ENCODE data around the gene SFR1.

Gene SFR1, protein sequence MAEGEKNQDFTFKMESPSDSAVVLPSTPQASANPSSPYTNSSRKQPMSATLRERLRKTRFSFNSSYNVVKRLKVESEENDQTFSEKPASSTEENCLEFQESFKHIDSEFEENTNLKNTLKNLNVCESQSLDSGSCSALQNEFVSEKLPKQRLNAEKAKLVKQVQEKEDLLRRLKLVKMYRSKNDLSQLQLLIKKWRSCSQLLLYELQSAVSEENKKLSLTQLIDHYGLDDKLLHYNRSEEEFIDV

DNA sequence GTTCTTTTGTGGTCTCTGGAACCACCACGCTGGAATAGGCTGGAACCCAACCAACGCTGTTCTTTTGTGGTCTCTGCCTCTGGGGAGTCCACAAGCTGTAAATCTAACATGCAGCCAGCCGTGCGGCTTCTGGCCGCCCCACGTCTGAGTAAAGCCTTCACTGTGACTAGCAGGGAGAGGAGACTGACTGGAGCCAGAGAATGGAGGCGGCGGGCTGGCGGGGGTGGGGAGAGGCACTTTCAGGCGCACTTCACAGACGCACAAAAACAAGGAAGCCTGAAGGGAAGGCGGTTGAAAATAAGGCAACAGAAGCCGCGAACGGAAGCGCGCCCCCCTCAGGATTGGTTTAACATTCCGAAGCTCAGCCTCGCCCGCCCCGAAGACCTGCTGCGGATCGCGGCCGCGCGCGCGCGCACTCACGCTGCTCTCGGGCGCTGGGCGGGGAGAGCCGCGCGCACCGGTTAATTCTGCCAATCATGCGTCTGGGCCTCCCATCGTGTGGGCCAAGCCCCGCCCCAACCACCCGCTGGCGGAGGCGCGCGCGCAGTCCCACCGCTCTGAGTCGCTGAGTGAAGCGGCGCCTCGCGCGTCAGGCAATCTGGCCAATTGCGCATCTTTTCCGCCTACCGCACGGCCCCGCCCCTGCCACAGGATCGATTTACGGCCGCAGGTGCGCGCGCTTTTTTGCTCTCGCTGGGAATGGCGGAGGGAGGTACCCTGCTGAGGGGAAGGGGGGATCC, at the start of gene SFR1:
Gene SFR1, plus strand, starts transcription at position 687 of the 740 bp plus-strand sequence. Its CDS starts 13 bp downstream, at position 700.
- H3K9me3 Mint-ChIP-seq: no peaks in the 10 kb centered on the region
- peak within 1 kb of the TSS; percentile 92 to 94 for H3K4me3 Mint-ChIP-seq
- DNase-seq (peak; percentile 98), ATAC-seq (replicated peaks) (peak; percentile 85 to 94)
- H3K27me3 Mint-ChIP-seq: no peaks in the 10 kb centered on the region
- H3K27ac Mint-ChIP-seq: peak within 1 kb of the TSS; percentile 97
- peaks cover 6 to 13% of the 10 kb centered on the region in 2 donors for H3K36me3 Mint-ChIP-seq
- H3K4me1 Mint-ChIP-seq: peaks cover 8 to 13% of the 10 kb centered on the region in 2 donors

DNA sequence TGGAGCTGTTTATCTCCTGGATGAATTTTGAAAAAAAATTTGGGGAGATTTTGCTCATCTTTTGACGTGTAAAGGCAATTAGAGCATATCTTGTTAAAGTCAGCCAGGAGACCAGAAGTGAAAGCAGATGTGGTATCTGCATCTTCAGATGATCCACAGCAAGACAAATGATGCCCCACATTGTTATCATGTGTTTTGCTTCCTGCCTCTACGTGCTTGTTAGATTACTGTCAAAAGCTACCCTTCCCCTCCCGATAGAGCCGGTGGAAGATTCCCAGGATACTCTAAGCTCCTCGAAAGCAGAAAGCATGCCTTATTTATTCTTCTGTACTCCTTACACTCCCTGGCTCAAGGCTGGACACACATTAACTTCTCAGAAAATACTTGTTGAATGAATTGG, 49.2 kb upstream of the SFR1 start:
- Mint-ChIP-seq H3K27ac (no peak overlapping the region), H3K4me3 (no peak overlapping the region), H3K27me3 (no peaks in the 10 kb centered on the region), H3K9me3 (no peaks in the 10 kb centered on the region), H3K36me3 (no peaks in the 10 kb centered on the region), H3K4me1 (no peaks in the 10 kb centered on the region)
- ATAC-seq (replicated peaks): no peak
- DNase-seq: no peak

DNA sequence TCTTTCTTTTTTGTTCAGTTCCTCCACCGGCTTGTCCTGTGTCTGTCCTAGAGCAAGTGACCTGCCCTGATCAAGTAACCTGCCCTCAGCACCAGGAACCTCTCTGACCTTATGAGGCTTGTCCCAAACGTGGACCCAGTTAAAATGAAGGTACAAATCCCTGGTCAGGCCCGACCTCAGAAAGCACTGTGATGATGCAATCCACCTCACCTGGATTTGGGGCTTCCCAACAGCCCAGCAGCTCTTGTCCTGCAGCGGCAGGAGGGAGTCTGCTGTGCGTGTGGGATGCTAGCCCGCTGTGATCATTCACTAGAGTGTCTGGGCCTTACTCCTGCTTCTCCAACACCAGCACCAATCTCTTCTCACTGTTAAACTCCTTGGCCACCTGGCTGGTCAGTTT, 47.5 kb upstream of the SFR1 start:
- Mint-ChIP-seq H3K4me3 (no peak overlapping the region), H3K27ac (no peak overlapping the region), H3K9me3 (no peaks in the 10 kb centered on the region), H3K27me3 (peaks cover 0 to 5% of the 10 kb centered on the region in 2 donors), H3K4me1 (no peaks in the 10 kb centered on the region), H3K36me3 (no peaks in the 10 kb centered on the region)
- ATAC-seq (replicated peaks) (no peak), DNase-seq (no peak)

DNA sequence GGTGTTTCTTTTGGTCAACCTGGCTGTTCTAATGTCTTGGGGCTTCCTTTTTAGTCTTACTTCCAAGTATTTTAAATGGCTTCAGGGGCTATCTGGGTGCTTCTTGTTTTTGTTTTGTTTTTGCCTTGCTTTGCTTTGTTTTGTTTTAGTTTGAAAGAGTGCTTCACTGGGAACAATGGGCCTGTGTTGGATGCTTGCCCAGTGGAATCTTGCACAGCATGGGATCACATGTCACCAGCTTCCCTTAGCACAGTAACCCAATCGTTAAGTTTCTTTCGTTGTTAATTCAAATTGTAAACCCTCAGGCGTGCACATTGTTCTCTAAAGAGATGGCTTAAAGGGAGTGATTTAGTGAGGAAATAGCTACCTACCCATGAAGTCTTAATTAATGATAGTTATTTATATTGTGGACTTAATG, 45.2 kb upstream of the SFR1 start:
- Mint-ChIP-seq H3K27me3 (peaks cover 0 to 5% of the 10 kb centered on the region in 2 donors), H3K4me1 (no peaks in the 10 kb centered on the region), H3K9me3 (no peaks in the 10 kb centered on the region), H3K27ac (no peak overlapping the region), H3K36me3 (no peaks in the 10 kb centered on the region), H3K4me3 (no peak overlapping the region)
- DNase-seq (no peak), ATAC-seq (replicated peaks) (no peak)

DNA sequence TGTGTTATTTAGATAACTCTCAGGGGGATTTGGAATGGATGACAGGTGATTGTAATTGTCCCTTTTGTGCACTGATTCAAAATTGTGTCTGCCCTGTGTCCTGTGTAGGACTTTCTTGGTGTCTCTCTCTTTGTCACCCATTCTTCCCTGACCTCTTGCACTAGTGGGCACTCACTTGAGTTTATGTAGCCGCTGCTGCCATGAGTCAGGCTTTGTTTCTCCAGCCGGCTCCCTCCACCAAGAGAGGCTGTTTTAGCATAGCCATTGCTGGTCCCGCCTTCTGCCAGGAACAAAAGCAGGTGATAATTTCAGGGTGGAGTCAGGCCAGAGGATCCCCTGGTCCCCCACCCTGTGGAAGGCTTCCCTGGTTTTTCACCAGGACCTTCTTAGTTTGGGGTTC, 44.7 kb upstream of the SFR1 start:
- H3K36me3 Mint-ChIP-seq: no peaks in the 10 kb centered on the region
- H3K4me3 Mint-ChIP-seq: no peak overlapping the region
- H3K4me1 Mint-ChIP-seq: no peaks in the 10 kb centered on the region

DNA sequence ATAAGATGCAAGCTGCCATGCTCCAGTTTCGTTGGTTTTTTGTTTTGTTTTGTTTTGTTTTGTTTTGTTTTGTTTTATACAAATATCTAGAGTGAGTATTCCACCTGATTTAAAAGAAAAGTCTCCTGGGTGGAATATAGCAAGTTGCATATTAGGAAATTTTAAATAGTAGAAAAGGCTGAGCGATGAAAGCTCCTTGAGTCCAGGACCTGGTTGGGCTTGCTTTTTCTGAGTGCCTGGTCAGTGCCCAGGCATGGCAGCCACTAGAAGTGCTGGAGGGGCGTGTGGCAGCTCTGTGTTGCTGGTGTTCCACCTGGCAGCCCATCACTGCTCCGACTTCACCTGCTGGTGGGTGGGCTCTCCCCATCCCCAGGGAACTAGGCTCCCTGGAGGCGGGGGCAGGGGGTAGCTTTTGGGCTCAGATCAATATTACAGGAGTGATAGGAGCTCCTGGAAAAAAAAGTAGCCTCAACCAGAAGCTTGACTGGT, 44.3 kb upstream of the SFR1 start:
- H3K27me3 Mint-ChIP-seq: peaks cover 0 to 5% of the 10 kb centered on the region in 2 donors
- no peaks in the 10 kb centered on the region for H3K9me3 Mint-ChIP-seq
- DNase-seq (no peak), ATAC-seq (replicated peaks) (no peak)
- no peak overlapping the region for H3K4me3 Mint-ChIP-seq
- no peaks in the 10 kb centered on the region for H3K4me1 Mint-ChIP-seq
- H3K27ac Mint-ChIP-seq: no peak overlapping the region
- H3K36me3 Mint-ChIP-seq: no peaks in the 10 kb centered on the region

More for the DNA sequence above, 44.7 kb upstream of the SFR1 start:
- H3K27me3 Mint-ChIP-seq: peaks cover 0 to 5% of the 10 kb centered on the region in 2 donors
- no peak for ATAC-seq (replicated peaks)
- no peaks in the 10 kb centered on the region for H3K9me3 Mint-ChIP-seq
- no peak overlapping the region for H3K27ac Mint-ChIP-seq
- no peak for DNase-seq

DNA sequence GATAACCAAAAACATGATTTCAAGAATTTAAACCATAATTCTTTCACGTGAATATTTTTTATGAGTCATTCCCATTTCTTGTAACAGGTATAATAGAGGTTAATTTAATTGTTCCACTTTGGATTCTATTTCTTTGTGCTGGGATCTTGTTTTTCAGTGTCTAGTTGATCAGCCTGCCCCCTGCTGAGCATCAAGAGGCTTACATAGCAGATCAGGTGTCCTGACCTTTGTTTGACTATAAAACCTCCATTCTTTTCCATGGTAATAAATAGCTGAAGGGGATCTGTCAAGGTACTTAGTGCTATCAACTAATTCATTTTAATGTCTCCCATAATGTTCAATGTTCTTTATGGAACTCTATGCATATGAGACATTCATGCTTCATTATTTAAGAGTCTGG, 41.2 kb upstream of the SFR1 start:
- Mint-ChIP-seq H3K4me3 (no peak overlapping the region), H3K4me1 (no peaks in the 10 kb centered on the region), H3K27ac (no peak overlapping the region), H3K27me3 (peaks cover 0 to 5% of the 10 kb centered on the region in 2 donors), H3K9me3 (no peaks in the 10 kb centered on the region), H3K36me3 (no peaks in the 10 kb centered on the region)
- no peak for ATAC-seq (replicated peaks)
- no peak for DNase-seq

DNA sequence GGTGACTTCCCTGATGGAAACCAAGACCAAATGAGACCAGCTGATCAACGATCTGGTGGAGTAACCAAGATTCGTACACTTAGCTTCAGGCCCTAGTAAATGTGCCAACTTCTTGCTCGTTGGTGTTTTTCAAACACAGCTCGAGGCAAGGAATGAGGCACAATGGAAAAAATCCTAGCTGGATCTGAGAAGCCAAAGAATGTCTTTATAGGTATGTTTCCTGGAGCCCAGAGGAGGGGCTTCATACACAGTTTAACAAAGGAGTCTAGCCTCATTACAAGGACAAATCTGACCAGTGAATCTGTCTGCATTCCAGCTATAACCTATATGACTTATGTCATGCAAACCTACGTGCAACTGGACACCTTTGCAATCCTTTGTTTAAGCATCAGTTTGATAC, 40.0 kb upstream of the SFR1 start:
- peaks cover 0 to 5% of the 10 kb centered on the region in 2 donors for H3K27me3 Mint-ChIP-seq
- ATAC-seq (replicated peaks): no peak
- H3K27ac Mint-ChIP-seq: no peak overlapping the region
- no peaks in the 10 kb centered on the region for H3K4me1 Mint-ChIP-seq
- no peak for DNase-seq
- H3K36me3 Mint-ChIP-seq: no peaks in the 10 kb centered on the region
- no peaks in the 10 kb centered on the region for H3K9me3 Mint-ChIP-seq
- no peak overlapping the region for H3K4me3 Mint-ChIP-seq

DNA sequence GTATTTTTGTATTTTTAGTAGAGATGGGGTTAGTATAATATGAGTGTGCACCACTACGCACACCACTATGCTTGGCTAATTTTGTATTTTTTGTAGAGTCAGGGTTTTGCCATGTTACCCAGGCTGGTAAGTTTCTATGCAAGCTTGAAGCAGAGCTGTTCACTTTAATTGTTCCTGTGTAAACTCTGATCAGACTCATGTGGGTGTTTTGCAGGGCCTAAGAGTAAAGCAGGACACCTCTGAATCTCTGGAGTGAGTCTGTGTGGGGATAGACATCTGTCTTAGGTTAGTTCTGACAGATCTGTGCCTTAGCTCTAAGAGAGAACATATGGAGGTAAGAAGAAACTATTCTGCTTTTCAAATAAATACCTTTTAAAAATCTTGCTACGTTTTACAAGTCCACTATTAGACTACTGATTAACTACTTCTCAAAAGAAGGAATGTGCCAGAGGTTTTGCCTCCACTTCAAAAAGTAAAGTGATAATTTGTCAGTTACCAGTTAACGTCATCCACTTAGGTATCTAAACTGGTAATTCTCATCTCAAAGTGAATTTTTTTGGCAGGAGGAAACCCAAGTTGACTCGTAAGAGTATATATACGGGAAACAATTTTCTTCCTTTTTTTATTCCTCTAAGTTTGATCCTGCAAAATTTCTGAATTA, 37.4 kb upstream of the SFR1 start:
- H3K4me1 Mint-ChIP-seq: no peaks in the 10 kb centered on the region
- DNase-seq: no peak
- H3K9me3 Mint-ChIP-seq: no peaks in the 10 kb centered on the region
- no peaks in the 10 kb centered on the region for H3K27me3 Mint-ChIP-seq
- H3K27ac Mint-ChIP-seq: no peak overlapping the region
- H3K36me3 Mint-ChIP-seq: no peaks in the 10 kb centered on the region
- no peak for ATAC-seq (replicated peaks)
- H3K4me3 Mint-ChIP-seq: no peak overlapping the region

DNA sequence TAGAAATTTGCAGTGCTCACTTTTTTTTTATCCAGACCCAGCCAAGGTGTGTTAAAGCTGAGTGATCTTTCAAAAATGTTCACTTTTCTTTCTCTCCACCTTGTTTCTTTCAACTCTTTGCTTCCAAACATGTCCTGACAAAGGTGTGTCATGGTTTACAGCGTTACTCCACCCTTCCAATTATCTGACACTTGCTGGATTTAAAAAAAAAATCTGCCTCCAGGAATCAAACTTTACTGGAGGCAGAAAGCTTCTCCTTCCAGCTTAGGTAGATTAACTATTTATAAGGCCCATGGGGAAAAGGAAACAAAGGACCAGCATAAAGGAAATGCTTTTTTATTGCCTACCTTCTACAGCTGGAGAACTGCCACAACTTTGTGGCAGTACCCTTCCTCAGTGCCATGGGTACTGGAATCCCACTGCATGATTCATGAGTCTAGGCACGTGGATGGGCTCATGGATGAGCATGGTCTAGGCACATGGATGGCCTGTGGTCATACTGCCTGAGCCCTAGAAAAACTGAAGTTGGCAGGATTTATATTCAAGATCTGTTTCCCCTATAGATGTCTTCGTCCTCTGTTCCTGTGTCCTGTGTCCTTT, 36.1 kb upstream of the SFR1 start, which contains the start of gene COL17A1:
Gene COL17A1, minus strand, starts transcription at position 80 of the 600 bp plus-strand sequence. CDS start 5,207 bp downstream, outside the sequence.
- ATAC-seq (replicated peaks): no peak
- no peaks in the 10 kb centered on the region for H3K27me3 Mint-ChIP-seq
- no peaks in the 10 kb centered on the region for H3K9me3 Mint-ChIP-seq
- no peak within 1 kb of the TSS for H3K4me3 Mint-ChIP-seq
- H3K36me3 Mint-ChIP-seq: no peaks in the 10 kb centered on the region
- H3K27ac Mint-ChIP-seq: no peak within 1 kb of the TSS
- no peak for DNase-seq
- no peaks in the 10 kb centered on the region for H3K4me1 Mint-ChIP-seq

DNA sequence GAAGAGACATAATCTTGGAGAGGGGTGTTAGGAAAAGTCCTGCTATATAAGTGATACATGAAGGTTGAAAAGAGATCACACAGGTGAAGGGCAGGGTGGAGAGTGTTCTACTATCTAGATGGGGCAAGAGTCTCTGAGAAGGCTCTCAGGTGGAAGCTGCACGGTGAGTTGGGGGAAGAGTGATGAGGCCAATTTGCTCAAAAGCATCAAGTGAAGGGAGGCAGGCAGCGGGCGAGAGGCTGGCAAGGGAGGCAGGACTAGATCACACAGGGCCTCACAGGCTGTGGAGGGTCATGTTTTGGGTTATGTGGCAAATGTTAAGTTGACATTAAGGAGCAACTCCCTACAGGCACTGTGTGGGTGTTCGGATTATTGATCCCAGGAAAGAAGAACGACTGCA, 33.7 kb upstream of the SFR1 start:
- Mint-ChIP-seq H3K9me3 (no peaks in the 10 kb centered on the region), H3K4me1 (no peaks in the 10 kb centered on the region), H3K27me3 (no peaks in the 10 kb centered on the region), H3K36me3 (no peaks in the 10 kb centered on the region), H3K4me3 (no peak overlapping the region), H3K27ac (no peak overlapping the region)
- no peak for ATAC-seq (replicated peaks)
- DNase-seq: no peak

DNA sequence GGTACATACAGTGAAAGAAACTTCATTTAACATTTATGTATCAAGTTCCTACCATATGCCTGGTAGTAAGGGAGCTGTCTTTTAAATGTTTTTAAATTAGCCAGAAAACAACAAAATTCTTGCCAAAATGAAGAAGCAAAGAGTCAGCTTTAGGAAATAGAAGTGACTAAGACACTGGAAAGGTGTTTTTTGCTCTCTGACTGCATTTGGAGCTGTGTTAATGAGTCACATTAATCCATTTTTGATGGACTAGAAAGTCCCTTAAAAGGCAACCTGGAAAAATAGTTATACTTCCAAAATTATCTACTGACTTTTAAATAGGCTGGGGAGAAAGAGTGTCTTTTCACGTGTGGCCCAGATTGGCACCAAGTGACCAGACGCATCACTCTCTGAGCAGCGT, 32.4 kb upstream of the SFR1 start:
- Mint-ChIP-seq H3K4me1 (no peaks in the 10 kb centered on the region), H3K27ac (no peak overlapping the region)

DNA sequence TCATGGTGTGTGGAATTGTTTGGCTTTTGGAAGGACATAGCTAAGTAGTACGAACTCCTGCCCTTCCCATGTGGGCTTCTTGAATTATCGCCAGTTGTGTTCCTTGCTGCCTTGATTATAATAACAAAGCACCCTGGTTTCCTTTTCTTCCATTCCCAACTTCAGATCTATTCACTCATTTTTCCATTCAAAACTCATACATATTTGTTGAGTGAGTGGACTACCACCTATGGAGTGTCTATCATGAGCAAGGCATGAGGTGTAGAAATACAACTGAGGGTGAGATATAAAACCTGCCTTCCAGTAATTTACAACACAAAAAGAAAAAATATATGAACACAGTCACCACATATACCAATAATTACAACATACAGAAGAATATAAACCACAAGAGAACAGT, 31.4 kb upstream of the SFR1 start:
- Mint-ChIP-seq H3K27ac (no peak overlapping the region), H3K4me3 (no peak overlapping the region), H3K27me3 (no peaks in the 10 kb centered on the region), H3K9me3 (no peaks in the 10 kb centered on the region), H3K4me1 (no peaks in the 10 kb centered on the region), H3K36me3 (no peaks in the 10 kb centered on the region)
- ATAC-seq (replicated peaks) (no peak), DNase-seq (no peak)

More for the DNA sequence above, 32.4 kb upstream of the SFR1 start:
- ATAC-seq (replicated peaks): no peak
- DNase-seq: no peak
- Mint-ChIP-seq H3K27me3 (no peaks in the 10 kb centered on the region), H3K4me3 (no peak overlapping the region), H3K9me3 (no peaks in the 10 kb centered on the region), H3K36me3 (no peaks in the 10 kb centered on the region)

DNA sequence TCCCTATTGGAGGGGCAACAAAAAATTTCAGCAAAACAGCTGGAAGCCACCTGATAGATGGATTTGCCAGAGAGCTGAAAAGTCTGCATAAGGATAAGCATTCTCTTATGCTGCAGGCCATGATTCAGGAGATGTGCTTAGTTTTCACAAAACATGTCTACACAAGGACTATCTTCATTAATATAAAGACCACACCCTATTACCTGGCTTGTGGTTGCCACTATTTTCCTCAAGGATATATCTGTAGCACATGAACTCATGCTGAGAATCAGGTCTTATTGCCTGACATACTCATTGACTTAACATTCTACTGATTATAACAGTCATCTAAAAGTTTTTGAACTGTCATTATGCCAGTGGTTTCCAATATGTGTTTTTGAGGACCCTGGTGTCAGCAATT, 29.2 kb upstream of the SFR1 start:
- Mint-ChIP-seq H3K27me3 (peaks cover 6% of the 10 kb centered on the region in 2 donors), H3K9me3 (peaks cover 3 to 4% of the 10 kb centered on the region in 2 donors), H3K4me1 (no peaks in the 10 kb centered on the region), H3K27ac (no peak overlapping the region), H3K4me3 (no peak overlapping the region), H3K36me3 (peaks cover 0 to 3% of the 10 kb centered on the region in 2 donors)
- no peak for ATAC-seq (replicated peaks)
- no peak for DNase-seq
